ENCODE measurements around the gene NUP37. TPM values are rescaled to one million over a fixed set of nuclear protein-coding genes. Genes with fewer than 3 reads are reported as not detected.

The NUP37 gene
- total RNA-seq, 1 donor = 10.1 TPM

DNA sequence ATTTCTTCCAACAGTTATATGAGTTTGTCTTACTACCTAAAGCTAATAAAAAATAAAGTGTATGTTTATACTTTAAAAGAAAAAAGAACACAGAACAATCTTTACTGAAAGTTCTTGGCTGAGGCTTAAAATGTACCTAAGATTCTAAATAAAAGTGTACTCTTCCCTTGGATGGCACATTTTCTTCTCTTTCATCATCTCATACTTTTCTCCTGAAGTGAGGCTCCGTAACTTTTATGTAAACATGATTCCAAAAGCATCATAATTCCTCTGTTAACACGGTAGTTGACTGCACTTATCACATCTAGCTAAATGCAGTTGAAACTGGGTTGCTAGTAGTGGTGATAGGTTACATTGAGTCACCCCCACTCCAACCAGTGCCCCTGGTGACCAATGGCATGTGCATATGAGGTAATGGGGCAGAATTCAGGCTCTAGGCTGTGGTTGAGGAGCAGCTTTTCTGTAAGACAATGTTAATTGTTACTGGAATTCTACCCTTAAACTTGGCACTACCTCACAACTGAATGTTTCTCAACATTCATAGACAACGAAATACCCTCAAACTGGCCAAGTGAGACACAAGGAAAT lies 96.5 kb downstream of the NUP37 start:
- Histone ChIP-seq H3K27me3 (ENCODE audit: insufficient read depth, low read length) (no peaks in the 10 kb centered on the region), H3K9me3 (ENCODE audit: low read depth, low read length) (no peaks in the 10 kb centered on the region)

More for the DNA sequence above, 96.5 kb downstream of the NUP37 start:
- Histone ChIP-seq H3K4me1 (ENCODE audit: insufficient read depth, low read length) (no peaks in the 10 kb centered on the region), H3K4me3 (ENCODE audit: low read length) (no peak overlapping the region)

Other genes with a start within 250 kb of the NUP37 start
- 23.6 TPM for gene DRAM1, start 242.5 kb downstream of the NUP37 start, total RNA-seq
- gene WASHC3, start 58.1 kb downstream of the NUP37 start, total RNA-seq = 23.8 TPM
- gene PARPBP, start 69 bp upstream of the NUP37 start, total RNA-seq = 4.0 TPM
- not detected for gene PMCH, start 77.7 kb upstream of the NUP37 start, total RNA-seq

Measured in mononuclear cell (primary cell).